Kidney epithelial cell (primary cell): ENCODE measurements around the gene ABLIM3. TPM values are rescaled to one million over a fixed set of nuclear protein-coding genes. Genes with fewer than 3 reads are reported as not detected.

ENCODE experiments used
- DNase-seq: peaks from one replicate; pipeline ENCODE4 v3.0.0-alpha.2; 2010; ENCODE audit warnings: low read depth
- H3K27me3 ChIP-seq: 2 replicates; pipeline ENCODE4 v1.6.0; 2011; ENCODE audit warnings: low read length; ENCODE audit not compliant: control insufficient read depth, insufficient read depth
- H3K36me3 ChIP-seq: 2 replicates; pipeline ENCODE4 v1.5.1; 2011; ENCODE audit warnings: low read length; ENCODE audit not compliant: control insufficient read depth, insufficient read depth
- H3K4me3 ChIP-seq: 2 replicates; pipeline ENCODE4 v1.5.1; 2011; ENCODE audit warnings: low read depth, mild to moderate bottlenecking, control low read depth, low read length
- CTCF ChIP-seq: IDR thresholded peaks from 2 replicates; pipeline ENCODE4 v1.5.1; 2011; ENCODE audit warnings: mild to moderate bottlenecking, moderate library complexity, low read length, control low read depth, inconsistent platforms; ENCODE audit not compliant: insufficient read depth, poor library complexity, severe bottlenecking
- total RNA-seq: library from RNA; depleted of rRNA; stranded (reverse); fragments of >200 nt; gene quantifications from 2 replicates; pipeline ENCODE4 v1.2.3, GENCODE V29; 2015

Gene ABLIM3
- 32.1 and 35.2 TPM in 2 replicates for total RNA-seq

- no peak for DNase-seq
- Histone ChIP-seq H3K36me3 (no peaks in the 10 kb centered on the region), H3K27me3 (no peaks in the 10 kb centered on the region), H3K4me3 (peak within 1 kb of the TSS; percentile 60)
- TF ChIP-seq CTCF = peak; percentile 50
Observed at GRCh38 chr5:149141224-149141956, at the start of gene ABLIM3. ABLIM3 (plus strand) TSS chr5:149141493; CDS start chr5:149142096, 603 bp downstream.

- TF ChIP-seq CTCF = no peak
- Histone ChIP-seq H3K36me3 (no peaks in the 10 kb centered on the region), H3K27me3 (no peaks in the 10 kb centered on the region), H3K4me3 (no peak overlapping the region)
- DNase-seq = no peak
Observed at GRCh38 chr5:149093625-149094024, 47.7 kb upstream of the ABLIM3 start.

GRCh38 chr5:149094996-149095395 lies 46.3 kb upstream of the ABLIM3 start:
- DNase-seq = no peak
- H3K36me3 ChIP-seq = no peaks in the 10 kb centered on the region
- no peak for TF ChIP-seq CTCF
- no peaks in the 10 kb centered on the region for H3K27me3 ChIP-seq
- H3K4me3 ChIP-seq = no peak overlapping the region

- H3K4me3 ChIP-seq = no peak overlapping the region
- no peaks in the 10 kb centered on the region for H3K36me3 ChIP-seq
- no peak for TF ChIP-seq CTCF
- DNase-seq = no peak
- H3K27me3 ChIP-seq = no peaks in the 10 kb centered on the region
Observed at GRCh38 chr5:149099920-149100319, 41.4 kb upstream of the ABLIM3 start.

GRCh38 chr5:149100331-149100730 lies 41.0 kb upstream of the ABLIM3 start:
- H3K4me3 ChIP-seq = no peak overlapping the region
- H3K36me3 ChIP-seq = no peaks in the 10 kb centered on the region
- no peak for TF ChIP-seq CTCF
- H3K27me3 ChIP-seq = no peaks in the 10 kb centered on the region
- DNase-seq = no peak
